H1 (cell line): ENCODE data around the gene SOX6. TPM values are rescaled to one million over a fixed set of nuclear protein-coding genes. Genes with fewer than 3 reads are reported as not detected.

Experiments used
- CTCF ChIA-PET: fragments of 300-600 bp; sonication (Branson Sonifier 250); formaldehyde crosslinking; loops from one replicate; lab custom pipeline; 2021; ENCODE audit not compliant: partially characterized antibody; lab: Charles Lee
- POLR2A ChIA-PET: fragments of 300-600 bp; sonication (Branson Sonifier 250); formaldehyde crosslinking; loops from one replicate; lab custom pipeline; 2021; ENCODE audit warnings: inconsistent platforms; ENCODE audit not compliant: partially characterized antibody; lab: Charles Lee
- DNase-seq, 2 experiments: peaks; one replicate each; pipeline versions ENCODE4 v3.0.0 to v3.0.0-alpha.2; 2010 to 2022; ENCODE audit warnings: low spot score in 2 of 2, low read depth in 1 of 2, mixed read lengths in 1 of 2
- FAIRE-seq: peaks from 2 replicates; lab custom pipeline; 2011; peaks lifted over from hg19 to GRCh38; lab: Jason Lieb, UNC
- H2AFZ ChIP-seq: 2 replicates; pipeline ENCODE4 v1.8.1; 2012; ENCODE audit warnings: low read length, inconsistent platforms
- H2AK5ac ChIP-seq: 2 replicates; pipeline ENCODE4 v1.6.1; 2013; ENCODE audit warnings: low read depth, low read length
- H2BK120ac ChIP-seq: replicated peaks from 2 replicates; pipeline ENCODE3; 2013; ENCODE audit warnings: low read depth, low read length, inconsistent platforms
- H2BK12ac ChIP-seq: 2 replicates; pipeline ENCODE4 v1.6.1; 2013; ENCODE audit warnings: low read depth, low read length
- H2BK15ac ChIP-seq: 2 replicates; pipeline ENCODE4 v1.6.1; 2013; ENCODE audit warnings: low read length
- H2BK20ac ChIP-seq: 2 replicates; pipeline ENCODE4 v1.6.1; 2013; ENCODE audit warnings: low read length
- H2BK5ac ChIP-seq: 2 replicates; pipeline ENCODE4 v1.6.1; 2013; ENCODE audit warnings: low read depth, low read length
- H3K14ac ChIP-seq: 2 replicates; pipeline ENCODE4 v1.6.1; 2013; ENCODE audit warnings: inconsistent platforms; ENCODE audit not compliant: insufficient read length
- H3K18ac ChIP-seq: 2 replicates; pipeline ENCODE4 v1.6.1; 2013; ENCODE audit warnings: low read length; ENCODE audit errors: extremely low read depth
- H3K23ac ChIP-seq: 2 replicates; pipeline ENCODE4 v1.6.1; 2013; ENCODE audit warnings: inconsistent platforms; ENCODE audit not compliant: insufficient read length
- H3K23me2 ChIP-seq: 2 replicates; pipeline ENCODE4 v1.6.1; 2013; ENCODE audit warnings: low read depth, low read length
- H3K27ac ChIP-seq: 2 replicates; pipeline ENCODE4 v1.6.1; 2011; ENCODE audit warnings: low read depth, low read length, inconsistent platforms
- H3K27me3 ChIP-seq, 4 experiments: replicated peaks in 1 of 4; 1 replicate in 1 of 4; 2 replicates in 3 of 4; pipeline versions ENCODE4 v1.6.1 to v1.8.1; 2011 to 2013; ENCODE audit warnings: low read length in 3 of 4, mild to moderate bottlenecking in 3 of 4, inconsistent platforms in 2 of 4, mixed read lengths in 2 of 4, moderate library complexity in 1 of 4; ENCODE audit not compliant: control insufficient read depth in 3 of 4, insufficient read depth in 3 of 4; ENCODE audit errors: extremely low read depth in 1 of 4
- H3K36me3 ChIP-seq, 4 experiments: 2 replicates each; pipeline versions ENCODE4 v1.6.1 to v1.8.1; 2011 to 2013; ENCODE audit warnings: mild to moderate bottlenecking in 4 of 4, low read length in 3 of 4, moderate library complexity in 2 of 4, control low read depth in 1 of 4, inconsistent platforms in 1 of 4; ENCODE audit not compliant: insufficient read depth in 4 of 4, control insufficient read depth in 2 of 4
- H3K4ac ChIP-seq: replicated peaks from 2 replicates; pipeline ENCODE3; 2013; ENCODE audit warnings: low read length, low read depth, mixed read lengths, inconsistent platforms; ENCODE audit not compliant: insufficient read length
- H3K4me1 ChIP-seq, 4 experiments: replicated peaks in 1 of 4; 1 replicate in 1 of 4; 2 replicates in 3 of 4; pipeline versions ENCODE4 v1.6.1 to v1.8.1; 2011 to 2013; ENCODE audit warnings: low read length in 3 of 4, inconsistent platforms in 2 of 4, mixed read lengths in 1 of 4; ENCODE audit not compliant: insufficient read depth in 4 of 4, control insufficient read depth in 3 of 4
- H3K4me2 ChIP-seq, 2 experiments: 2 replicates each; pipeline versions ENCODE4 v1.6.1 to v1.8.1; 2011 to 2013; ENCODE audit warnings: low read depth in 2 of 2, low read length in 2 of 2, control low read depth in 1 of 2, inconsistent platforms in 1 of 2, mild to moderate bottlenecking in 1 of 2; ENCODE audit not compliant: insufficient read depth in 1 of 2
- H3K4me3 ChIP-seq, 4 experiments: fragments of 200-600, 300-600 bp in 1 of 4; sonication (generic), shearing (Covaris generic), sonication (Bioruptor Twin) in 1 of 4; 2 replicates each; pipeline versions ENCODE4 v1.5.1 to v1.8.1; 2011 to 2016; ENCODE audit warnings: low read length in 4 of 4, low read depth in 3 of 4, control low read depth in 2 of 4, inconsistent platforms in 2 of 4, mild to moderate bottlenecking in 2 of 4, mixed read lengths in 1 of 4, moderate library complexity in 1 of 4; ENCODE audit not compliant: insufficient read depth in 2 of 4; ENCODE audit errors: extremely low read depth in 1 of 4
- H3K56ac ChIP-seq: replicated peaks from 2 replicates; pipeline ENCODE3; 2013; ENCODE audit warnings: low read depth, mild to moderate bottlenecking, mixed read lengths, low read length, inconsistent platforms; ENCODE audit not compliant: insufficient read length
- H3K79me1 ChIP-seq: 2 replicates; pipeline ENCODE4 v1.6.1; 2013; ENCODE audit warnings: low read depth, low read length, control low read depth
- H3K79me2 ChIP-seq, 2 experiments: 2 replicates each; pipeline versions ENCODE4 v1.6.1 to v1.8.1; 2012 to 2013; ENCODE audit warnings: low read length in 2 of 2, mild to moderate bottlenecking in 2 of 2, inconsistent platforms in 1 of 2; ENCODE audit not compliant: insufficient read depth in 2 of 2, control insufficient read depth in 1 of 2
- H3K9ac ChIP-seq, 4 experiments: replicated peaks in 1 of 4; 1 replicate in 1 of 4; 2 replicates in 3 of 4; pipeline versions ENCODE4 v1.6.1 to v1.8.1; 2011 to 2013; ENCODE audit warnings: low read depth in 3 of 4, low read length in 3 of 4, control low read depth in 2 of 4, mild to moderate bottlenecking in 2 of 4, moderate library complexity in 2 of 4, inconsistent platforms in 1 of 4; ENCODE audit errors: extremely low read depth in 1 of 4
- H3K9me3 ChIP-seq, 2 experiments: 2 replicates each; pipeline versions ENCODE4 v1.6.1 to v1.8.1; 2012 to 2013; ENCODE audit warnings: mild to moderate bottlenecking in 2 of 2, moderate library complexity in 2 of 2, control low read depth in 1 of 2, inconsistent platforms in 1 of 2, low read depth in 1 of 2, low read length in 1 of 2, mixed read lengths in 1 of 2; ENCODE audit not compliant: insufficient read depth in 2 of 2
- H4K20me1 ChIP-seq, 2 experiments: replicated peaks in 1 of 2; 2 replicates each; pipeline versions ENCODE3 to v1.8.1; 2011 to 2013; ENCODE audit warnings: inconsistent platforms in 2 of 2, low read length in 2 of 2, mild to moderate bottlenecking in 1 of 2; ENCODE audit not compliant: insufficient read depth in 2 of 2, control insufficient read depth in 1 of 2
- H4K5ac ChIP-seq: 2 replicates; pipeline ENCODE4 v1.6.1; 2013; ENCODE audit warnings: low read length, low read depth, mixed read lengths, inconsistent platforms; ENCODE audit not compliant: insufficient read length
- H4K8ac ChIP-seq: 2 replicates; pipeline ENCODE4 v1.8.0; 2013; ENCODE audit warnings: mild to moderate bottlenecking, moderate library complexity, low read length, inconsistent platforms; ENCODE audit not compliant: insufficient read depth; ENCODE audit errors: extremely low read depth
- H4K91ac ChIP-seq: replicated peaks from 2 replicates; pipeline ENCODE3; 2013; ENCODE audit warnings: low read length, mixed read lengths, inconsistent platforms; ENCODE audit not compliant: insufficient read length
- BACH1 ChIP-seq: IDR thresholded peaks from 2 replicates; pipeline ENCODE4 v1.6.1; 2012; ENCODE audit warnings: low read length, improper control_type of control experiment
- CEBPB ChIP-seq: IDR thresholded peaks from 2 replicates; pipeline ENCODE4 v1.6.1; 2012; ENCODE audit warnings: low read depth, low read length
- CHD2 ChIP-seq: IDR thresholded peaks from 2 replicates; pipeline ENCODE4 v1.6.1; 2012; ENCODE audit warnings: low read length, improper control_type of control experiment
- EZH2 ChIP-seq: fragments of 200-600 bp; sonication (generic); IDR thresholded peaks from 2 replicates; pipeline ENCODE4 v1.7.1; 2012; ENCODE audit warnings: low read depth, mild to moderate bottlenecking, moderate library complexity, low read length, inconsistent platforms; ENCODE audit not compliant: severe bottlenecking
- JUN ChIP-seq: IDR thresholded peaks from 2 replicates; pipeline ENCODE4 v1.6.1; 2011; ENCODE audit warnings: low read depth, mild to moderate bottlenecking, improper control_type of control experiment, low read length
- JUND ChIP-seq: IDR thresholded peaks from 2 replicates; pipeline ENCODE4 v1.6.1; 2011; ENCODE audit warnings: mild to moderate bottlenecking, improper control_type of control experiment, low read length
- KDM4A ChIP-seq: IDR thresholded peaks from one replicate; pipeline ENCODE4 v1.7.1; 2012; ENCODE audit warnings: low read depth, mild to moderate bottlenecking, moderate library complexity, low read length, inconsistent platforms; ENCODE audit not compliant: severe bottlenecking
- MAFK ChIP-seq: IDR thresholded peaks from 2 replicates; pipeline ENCODE4 v1.6.1; 2012; ENCODE audit warnings: low read depth, mild to moderate bottlenecking, improper control_type of control experiment, low read length
- MAX ChIP-seq: IDR thresholded peaks from 2 replicates; pipeline ENCODE4 v1.6.1; 2012; ENCODE audit warnings: inconsistent platforms
- SAP30 ChIP-seq: fragments of 300-600 bp; sonication (generic); IDR thresholded peaks from 2 replicates; pipeline ENCODE4 v1.7.1; 2012; ENCODE audit warnings: low read length, moderate library complexity, mild to moderate bottlenecking, inconsistent platforms; ENCODE audit not compliant: insufficient read depth, insufficient replicate concordance
- SUZ12 ChIP-seq: fragments of 200-600 bp; sonication (generic); IDR thresholded peaks from 2 replicates; pipeline ENCODE4 v1.6.1; 2012; ENCODE audit warnings: mild to moderate bottlenecking, inconsistent platforms, low read length, moderate library complexity, mixed read lengths
- TAF1 ChIP-seq: IDR thresholded peaks from 2 replicates; pipeline ENCODE4 v1.6.1; 2011; ENCODE audit warnings: mild to moderate bottlenecking, low read depth, low read length
- WGBS, 2 experiments: shearing (Covaris generic) in 1 of 2; methylation state at CpG; one replicate each; pipeline versions ENCODE4 v1.1.6 to v1.1.7; 2013 to 2015; ENCODE audit warnings: low lambda C conversion rate in 2 of 2, mixed read lengths in 2 of 2, inconsistent platforms in 1 of 2, low coverage in 1 of 2, missing lambda C conversion rate in 1 of 2; ENCODE audit not compliant: insufficient replicate concordance in 2 of 2, insufficient coverage in 1 of 2, insufficient read length in 1 of 2; ENCODE audit errors: extremely low coverage in 1 of 2, missing lambda C conversion rate in 1 of 2; 5-methylcytosine and 5-hydroxymethylcytosine counted together
- polyA plus RNA-seq, 7 experiments: library from polyadenylated mRNA; depleted of rRNA in 3 of 7; stranded (reverse) in 5 of 7; unstranded in 2 of 7; fragments of >200 nt in 5 of 7; fragments of 200-250 nt in 2 of 7; gene quantifications; 1 replicate in 5 of 7; 2 replicates in 1 of 7; 4 replicates in 1 of 7; pipeline versions ENCODE4 v1.2.1 to v1.2.3, GENCODE V29; 2011 to 2013; ENCODE audit warnings: missing spikeins in 2 of 7, mixed read lengths in 2 of 7
- total RNA-seq: library from RNA; stranded (reverse); fragmentation: NEBNext Ultra II Directional; extraction: Animal tissue kit (Norgen Biotek cat#: 25700); gene quantifications from 2 replicates; pipeline ENCODE4 v1.2.1, GENCODE V29; 2021
- TF ChIP-seq, protein P1 (sequence below): IDR thresholded peaks from 2 replicates; pipeline ENCODE4 v1.6.1; 2011; ENCODE audit warnings: low read length, improper control_type of control experiment

SOX6 gene
- total and polyA plus RNA-seq, 2 of the 8 experiments (the other 6 are each of a cell fraction or from before 2014, with no cell fraction given) = 0.09 TPM; not detected in 1

GRCh38 chr11:15938983-15939382 lies 417.4 kb downstream of the SOX6 start:
- no peak overlapping the region for H3K56ac ChIP-seq
- no peak overlapping the region for H2AFZ ChIP-seq
- no peak overlapping the region for H3K27ac ChIP-seq
- no peak overlapping the region for H4K5ac ChIP-seq
- H2BK12ac ChIP-seq = no peak overlapping the region
- no peaks in the 10 kb centered on the region for H3K36me3 ChIP-seq
- no peak overlapping the region for H4K91ac ChIP-seq
- DNase-seq = peak in 1 of 2 experiments; percentile 0
- H3K4ac ChIP-seq = no peak overlapping the region
- no peak overlapping the region for H2AK5ac ChIP-seq
- ChIA-PET CTCF (interaction anchor here (0.7 to 3.5 kb wide), 11 partner anchors 10 to 674 kb away, joined by 3 to 31 read pairs (median 4); no protein-coding TSS in a partner anchor), POLR2A (no interaction called here)
- no peak overlapping the region for H2BK5ac ChIP-seq
- H4K8ac ChIP-seq = no peak overlapping the region
- H3K4me1 ChIP-seq = no peaks in the 10 kb centered on the region; a peak in 1 of 7 replicates
- H3K9ac ChIP-seq = no peak overlapping the region
- H3K4me2 ChIP-seq = no peak overlapping the region
- WGBS, 2 experiments = 94% methylated on average over 1 of the region's 1 CpG; no CpG with 5 or more reads in 1 of the 2 experiments
- no peaks in the 10 kb centered on the region for H3K23me2 ChIP-seq
- H3K79me1 ChIP-seq = no peaks in the 10 kb centered on the region
- peaks cover 0 to 11% (median 8%) of the 10 kb centered on the region in 4 experiments; a peak in 4 of 7 replicates for H3K27me3 ChIP-seq
- no peaks in the 10 kb centered on the region for H4K20me1 ChIP-seq
- FAIRE-seq = no peak
- no peak overlapping the region for H3K23ac ChIP-seq
- no peaks in the 10 kb centered on the region for H3K79me2 ChIP-seq
- H3K9me3 ChIP-seq = no peaks in the 10 kb centered on the region
- no peak overlapping the region for H3K14ac ChIP-seq
- no peak overlapping the region for H3K4me3 ChIP-seq
- no peak overlapping the region for H2BK20ac ChIP-seq
- H2BK120ac ChIP-seq = no peak overlapping the region
- H2BK15ac ChIP-seq = no peak overlapping the region
- H3K18ac ChIP-seq = no peak overlapping the region
- TF ChIP-seq, protein P1, sequence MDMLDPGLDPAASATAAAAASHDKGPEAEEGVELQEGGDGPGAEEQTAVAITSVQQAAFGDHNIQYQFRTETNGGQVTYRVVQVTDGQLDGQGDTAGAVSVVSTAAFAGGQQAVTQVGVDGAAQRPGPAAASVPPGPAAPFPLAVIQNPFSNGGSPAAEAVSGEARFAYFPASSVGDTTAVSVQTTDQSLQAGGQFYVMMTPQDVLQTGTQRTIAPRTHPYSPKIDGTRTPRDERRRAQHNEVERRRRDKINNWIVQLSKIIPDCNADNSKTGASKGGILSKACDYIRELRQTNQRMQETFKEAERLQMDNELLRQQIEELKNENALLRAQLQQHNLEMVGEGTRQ = no peak
- TF ChIP-seq TAF1 = no peak
- no peak for TF ChIP-seq SUZ12
- TF ChIP-seq BACH1 = no peak
- no peak for TF ChIP-seq JUND
- no peak for TF ChIP-seq SAP30
- TF ChIP-seq JUN = no peak
- TF ChIP-seq MAX = no peak
- no peak for TF ChIP-seq KDM4A
- TF ChIP-seq EZH2 = no peak
- TF ChIP-seq CEBPB = no peak
- TF ChIP-seq MAFK = no peak
- no peak for TF ChIP-seq CHD2
